ENCODE results near the gene IFITM10. TPM values are rescaled to one million over a fixed set of nuclear protein-coding genes. Genes with fewer than 3 reads are reported as not detected.
A peak's percentile ranks its signal among the peaks of the same experiment; 100 is the strongest.
"Not testable (repeated sequence)": the region's sequence is repeated elsewhere in the genome, so short reads cannot be mapped to it uniquely, and the experiment has no call there.

Gene IFITM10
- total RNA-seq, 2 experiments from 2014 or later: 0.21 TPM; not detected in 1

DNA sequence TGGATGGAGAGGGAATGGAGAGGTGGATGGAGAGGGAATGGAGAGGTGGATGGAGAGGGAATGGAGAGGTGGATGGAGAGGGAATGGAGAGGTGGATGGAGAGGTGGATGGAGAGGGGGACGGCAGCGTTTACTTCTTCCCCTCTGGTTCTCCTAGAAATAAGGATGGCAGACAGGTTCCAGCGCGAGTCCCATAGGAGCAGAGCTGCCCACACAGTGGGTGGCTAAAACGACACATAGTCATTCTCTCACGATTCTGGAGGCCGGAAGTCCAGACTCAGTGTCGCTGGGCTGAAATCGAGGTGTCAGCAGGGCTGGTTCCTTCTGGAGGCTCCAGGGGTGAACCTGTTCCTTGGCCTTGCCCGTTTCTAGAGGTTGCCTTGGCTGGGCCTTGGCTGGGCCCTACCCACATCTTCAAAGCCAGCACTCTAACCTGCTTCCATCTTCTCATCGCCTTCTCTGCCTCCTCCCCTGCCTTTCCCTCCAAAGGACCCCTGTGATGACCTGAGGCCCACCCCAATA is 26.0 kb upstream of the IFITM10 start:
- Mint-ChIP-seq H3K4me1 (peaks cover 17% of the 10 kb centered on the region), H3K27me3 (no peaks in the 10 kb centered on the region), H3K27ac (no peak overlapping the region), H3K4me3 (no peak overlapping the region), H3K9me3 (ENCODE audit: low read depth) (no peaks in the 10 kb centered on the region), H3K36me3 (ENCODE audit: low read depth) (no peaks in the 10 kb centered on the region)
- intact Hi-C loops (cut with DNase I, micrococcal nuclease): no loop called here
- ChIA-PET CTCF (no interaction called here), POLR2A (no interaction called here)
- DNase-seq (no peak), ATAC-seq (no peak)

DNA sequence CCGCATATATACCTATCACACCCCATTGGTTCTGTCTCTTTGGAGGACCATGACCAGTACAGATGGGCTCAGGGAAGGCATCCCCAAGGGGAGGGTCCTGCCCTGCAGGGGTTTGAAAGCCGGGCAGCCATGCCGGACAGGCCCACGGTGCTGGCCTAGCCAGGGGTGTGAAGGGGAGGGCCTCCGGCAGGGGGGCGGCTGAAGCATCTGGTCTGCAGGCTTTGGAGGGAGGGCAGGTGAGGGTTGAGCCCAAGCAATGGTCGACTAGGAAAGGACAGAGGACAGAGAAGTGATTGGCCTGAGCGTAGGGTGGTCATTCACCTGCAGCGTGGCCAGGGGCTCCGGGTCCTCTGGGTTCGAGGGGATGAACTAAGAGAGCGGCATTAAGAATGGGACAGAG is 24.5 kb upstream of the IFITM10 start:
- ATAC-seq (no peak), DNase-seq (no peak)
- ChIA-PET CTCF (no interaction called here), POLR2A (no interaction called here)
- H3K9me3 Mint-ChIP-seq (ENCODE audit: low read depth): no peaks in the 10 kb centered on the region
- H3K27me3 Mint-ChIP-seq: no peaks in the 10 kb centered on the region
- intact Hi-C loops (cut with DNase I, micrococcal nuclease): no loop called here
- H3K4me3 Mint-ChIP-seq: no peak overlapping the region
- H3K4me1 Mint-ChIP-seq: peaks cover 17% of the 10 kb centered on the region
- no peaks in the 10 kb centered on the region for H3K36me3 Mint-ChIP-seq (ENCODE audit: low read depth)
- H3K27ac Mint-ChIP-seq: no peak overlapping the region

DNA sequence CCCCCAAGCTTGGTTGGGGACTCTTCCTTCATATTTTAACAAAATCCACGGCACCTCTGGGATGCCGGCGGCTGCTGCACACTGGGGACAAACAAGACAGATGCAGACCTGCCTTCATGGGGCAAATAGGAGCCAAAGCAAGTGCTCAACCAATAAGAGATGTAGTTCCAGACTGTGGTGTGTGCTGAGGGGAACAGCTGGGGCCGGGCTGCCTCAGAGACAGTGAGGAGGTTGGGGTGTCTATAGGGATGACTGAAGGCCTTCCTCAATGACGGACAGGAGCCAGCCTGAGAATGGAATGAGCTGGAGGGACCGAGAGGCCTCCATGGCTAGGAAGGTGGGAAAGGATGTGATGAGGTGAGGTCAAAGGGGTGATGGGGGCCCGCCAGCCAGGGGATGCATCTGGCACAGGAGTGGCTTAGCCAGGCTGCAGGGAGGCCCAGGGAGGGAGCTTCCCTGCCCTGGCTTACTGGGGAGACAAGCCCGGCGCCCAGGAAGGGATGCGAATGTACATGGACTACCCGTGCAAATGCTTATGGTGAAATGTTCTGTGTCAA is 23.7 kb upstream of the IFITM10 start:
- no peak overlapping the region for H3K4me3 Mint-ChIP-seq
- no peak overlapping the region for H3K27ac Mint-ChIP-seq
- H3K27me3 Mint-ChIP-seq: no peaks in the 10 kb centered on the region
- H3K4me1 Mint-ChIP-seq: peaks cover 17% of the 10 kb centered on the region
- no peaks in the 10 kb centered on the region for H3K9me3 Mint-ChIP-seq (ENCODE audit: low read depth)
- intact Hi-C loops (cut with DNase I, micrococcal nuclease): no loop called here
- POLR2A ChIA-PET: interaction anchor here (0.6 kb wide), 1 partner anchor 317 kb away, joined by 3 read pairs; no protein-coding TSS in a partner anchor
- no peak for DNase-seq
- no peaks in the 10 kb centered on the region for H3K36me3 Mint-ChIP-seq (ENCODE audit: low read depth)
- CTCF ChIA-PET: interaction anchor here (0.8 to 1.2 kb wide), 2 partner anchors 18 to 74 kb away, joined by 3 read pairs; no protein-coding TSS in a partner anchor
- ATAC-seq: no peak

DNA sequence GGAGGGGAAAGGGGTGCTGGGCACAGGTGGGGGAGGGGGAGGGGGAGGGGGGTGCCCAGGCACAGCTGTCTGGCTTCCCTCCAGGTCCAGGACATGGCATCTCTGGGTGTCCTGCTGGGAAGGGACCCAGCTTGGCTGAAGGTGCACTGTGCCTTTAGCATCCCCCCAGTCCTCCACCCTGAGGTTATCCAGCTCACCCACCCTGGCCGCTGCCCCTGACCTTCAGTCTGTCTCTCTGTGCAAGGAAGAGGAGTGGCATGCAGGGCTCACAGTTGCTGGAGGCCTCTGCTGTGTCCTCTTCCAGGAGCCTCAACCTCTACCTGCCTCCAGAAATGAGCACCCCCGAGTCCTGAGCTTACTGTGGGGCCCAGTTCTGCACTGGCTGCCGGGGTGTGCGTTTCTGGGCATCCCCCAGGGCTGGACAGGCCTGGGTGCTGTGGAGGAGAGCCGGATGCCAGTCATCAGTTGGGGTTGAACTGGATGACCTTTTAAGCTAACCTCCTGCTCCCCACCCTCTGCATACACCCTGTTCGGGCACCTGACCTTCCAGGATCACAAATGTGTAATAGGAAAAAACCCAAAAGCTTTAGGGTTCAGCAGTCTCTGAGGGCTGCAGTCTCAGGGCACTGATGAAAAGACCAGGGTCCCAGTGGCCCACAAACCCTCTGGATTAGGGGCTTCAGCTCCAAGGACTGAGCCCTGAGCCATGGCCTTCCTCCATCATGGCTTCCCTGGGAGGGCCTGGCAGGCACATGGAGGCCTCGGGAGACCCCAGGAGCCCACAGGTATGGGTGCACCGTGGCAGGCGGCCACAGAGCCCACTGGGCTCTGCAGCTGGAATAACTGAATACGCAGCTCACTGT is 23.0 kb upstream of the IFITM10 start:
- Mint-ChIP-seq H3K4me3 (no peak overlapping the region), H3K4me1 (peaks cover 18% of the 10 kb centered on the region), H3K9me3 (ENCODE audit: low read depth) (no peaks in the 10 kb centered on the region), H3K27me3 (no peaks in the 10 kb centered on the region), H3K36me3 (ENCODE audit: low read depth) (no peaks in the 10 kb centered on the region), H3K27ac (no peak overlapping the region)
- no peak for DNase-seq
- ATAC-seq: no peak
- POLR2A ChIA-PET: interaction anchor here (0.6 kb wide), 1 partner anchor 316 kb away, joined by 3 read pairs; no protein-coding TSS in a partner anchor
- CTCF ChIA-PET: interaction anchor here (0.5 to 1.2 kb wide), 5 partner anchors 19 to 715 kb away, joined by 3 read pairs; no protein-coding TSS in a partner anchor
- intact Hi-C loops (cut with DNase I, micrococcal nuclease): no loop called here

DNA sequence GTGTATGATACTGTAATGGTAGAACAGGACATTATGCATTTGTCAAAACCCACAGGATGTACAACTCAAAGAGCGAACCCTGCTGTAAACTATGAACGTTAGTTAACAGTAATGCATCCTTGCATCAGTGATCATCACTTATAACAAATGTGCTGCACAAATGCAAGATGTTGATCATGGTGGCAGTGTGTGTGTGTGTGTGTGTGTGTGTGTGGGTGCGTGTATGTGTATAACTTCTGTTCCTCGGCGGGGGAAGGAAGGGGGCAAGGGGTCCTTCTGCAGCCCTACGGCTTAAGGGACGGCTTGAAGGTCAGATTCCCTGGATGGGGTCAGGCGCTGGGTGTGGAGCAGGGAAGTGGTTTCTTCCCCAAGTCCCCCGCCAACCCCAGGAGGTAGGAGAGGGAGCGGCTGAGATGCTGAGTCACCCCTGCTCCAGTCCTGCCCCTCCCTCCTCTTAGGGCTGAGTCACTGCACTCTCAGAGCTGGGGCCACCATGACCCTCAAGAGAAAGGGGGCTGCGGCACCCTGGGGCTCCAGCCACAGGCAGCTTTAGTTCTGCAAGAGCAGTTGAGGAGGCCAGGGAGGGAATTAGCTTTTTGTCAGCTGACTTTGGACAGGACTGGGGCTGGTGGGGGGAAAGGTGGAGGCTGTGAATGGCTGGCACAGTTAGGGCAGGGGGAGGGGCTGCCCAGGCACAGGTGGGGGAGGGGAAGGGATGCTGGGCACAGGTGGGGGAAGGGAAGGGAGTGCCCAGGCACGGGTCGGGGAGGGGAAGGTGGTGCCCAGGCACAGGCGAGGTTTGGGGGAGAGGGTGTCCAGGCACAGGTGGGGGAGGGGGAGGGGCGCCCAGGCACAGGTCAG is 22.1 kb upstream of the IFITM10 start:
- DNase-seq (peak; percentile 77), ATAC-seq (peak; percentile 96)
- no peaks in the 10 kb centered on the region for H3K27me3 Mint-ChIP-seq
- ChIA-PET CTCF (interaction anchor here (0.5 to 0.7 kb wide), 2 partner anchors 149 to 714 kb away, joined by 3 read pairs; no protein-coding TSS in a partner anchor), POLR2A (no interaction called here)
- no peaks in the 10 kb centered on the region for H3K36me3 Mint-ChIP-seq (ENCODE audit: low read depth)
- H3K9me3 Mint-ChIP-seq (ENCODE audit: low read depth): no peaks in the 10 kb centered on the region
- H3K4me1 Mint-ChIP-seq: peaks cover 20% of the 10 kb centered on the region
- peak overlapping the region; percentile 62 for H3K27ac Mint-ChIP-seq
- H3K4me3 Mint-ChIP-seq: no peak overlapping the region
- intact Hi-C loops (cut with DNase I, micrococcal nuclease): loop anchor here in 1 of 2 experiments (1.0 kb wide), 1 partner anchor 8 kb away; no protein-coding TSS in a partner anchor

DNA sequence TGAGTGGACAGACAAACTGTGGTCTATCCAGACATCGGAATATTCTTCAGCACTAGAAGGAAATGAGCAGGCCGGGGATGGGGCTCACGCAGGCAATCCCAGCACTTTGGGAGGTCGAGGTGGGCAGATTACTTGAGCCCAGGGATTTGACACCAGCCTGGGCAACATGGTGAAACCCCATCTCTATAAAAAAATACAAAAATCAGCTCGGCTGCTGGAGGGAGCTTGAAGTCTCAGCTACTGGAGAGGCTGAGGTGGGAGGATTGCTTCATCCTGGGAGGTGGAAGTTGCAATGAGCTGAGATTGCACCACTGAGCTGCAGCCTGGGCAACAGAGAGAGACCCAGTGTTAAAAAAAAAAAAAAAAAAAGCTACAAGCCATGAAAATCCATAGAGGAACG is 21.3 kb upstream of the IFITM10 start:
- Mint-ChIP-seq H3K27me3 (no peaks in the 10 kb centered on the region), H3K4me1 (peaks cover 20% of the 10 kb centered on the region), H3K9me3 (ENCODE audit: low read depth) (no peaks in the 10 kb centered on the region), H3K36me3 (ENCODE audit: low read depth) (no peaks in the 10 kb centered on the region), H3K27ac (no peak overlapping the region), H3K4me3 (no peak overlapping the region)
- ChIA-PET CTCF (no interaction called here), POLR2A (no interaction called here)
- intact Hi-C loops (cut with DNase I, micrococcal nuclease): loop anchor here in 1 of 2 experiments (1.0 kb wide), 1 partner anchor 7 kb away; no protein-coding TSS in a partner anchor
- DNase-seq (no peak), ATAC-seq (no peak)

DNA sequence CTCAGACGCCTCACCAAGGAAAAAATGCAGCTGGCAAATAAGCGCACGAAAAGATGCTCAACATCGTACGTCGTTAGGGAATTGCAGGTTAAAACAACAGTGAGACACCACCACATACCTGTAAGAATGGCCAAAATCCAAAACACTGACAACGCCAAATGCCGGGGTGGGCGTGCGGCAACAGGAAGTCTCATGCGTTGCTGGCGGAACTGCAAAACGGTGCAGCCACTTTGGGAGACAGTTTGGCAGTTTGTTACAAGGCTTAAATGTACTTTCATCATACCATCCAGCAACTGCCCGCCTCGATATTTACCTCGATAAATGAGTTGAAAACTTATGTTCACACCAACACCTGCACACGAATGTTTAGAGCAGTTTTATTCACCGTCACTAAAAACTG is 20.9 kb upstream of the IFITM10 start:
- CTCF ChIA-PET: no interaction called here

DNA sequence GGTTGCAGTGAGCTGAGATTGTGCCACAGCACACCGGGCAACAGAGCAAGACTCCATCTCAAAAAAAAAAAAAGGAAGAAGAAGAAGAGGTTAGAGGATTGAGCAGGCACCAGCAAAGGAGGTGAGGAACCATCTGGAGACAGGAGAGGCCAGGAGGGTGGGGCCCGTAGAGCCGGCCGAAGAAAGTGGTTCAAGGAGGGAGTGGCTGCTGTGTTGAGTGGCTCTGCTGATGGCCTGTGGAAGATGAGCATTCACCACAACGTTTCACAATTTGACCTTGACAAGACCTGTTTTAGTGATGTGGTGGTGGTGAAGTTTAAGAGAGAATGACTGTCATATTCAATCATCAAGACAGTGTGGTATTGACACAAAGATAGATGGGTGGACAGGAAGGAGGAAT is 20.1 kb upstream of the IFITM10 start:
- no peaks in the 10 kb centered on the region for H3K9me3 Mint-ChIP-seq (ENCODE audit: low read depth)
- no peak for ATAC-seq
- H3K27ac Mint-ChIP-seq: no peak overlapping the region
- DNase-seq: no peak
- ChIA-PET POLR2A (no interaction called here), CTCF (no interaction called here)
- H3K36me3 Mint-ChIP-seq (ENCODE audit: low read depth): no peaks in the 10 kb centered on the region
- H3K4me3 Mint-ChIP-seq: no peak overlapping the region
- H3K4me1 Mint-ChIP-seq: peaks cover 20% of the 10 kb centered on the region
- no peaks in the 10 kb centered on the region for H3K27me3 Mint-ChIP-seq
- intact Hi-C loops (cut with DNase I, micrococcal nuclease): no loop called here

More for the DNA sequence above, 20.9 kb upstream of the IFITM10 start:
- peaks cover 20% of the 10 kb centered on the region for H3K4me1 Mint-ChIP-seq
- H3K27ac Mint-ChIP-seq: no peak overlapping the region
- POLR2A ChIA-PET: no interaction called here
- H3K36me3 Mint-ChIP-seq (ENCODE audit: low read depth): no peaks in the 10 kb centered on the region
- H3K27me3 Mint-ChIP-seq: no peaks in the 10 kb centered on the region
- DNase-seq (no peak), ATAC-seq (no peak)
- no peak overlapping the region for H3K4me3 Mint-ChIP-seq
- H3K9me3 Mint-ChIP-seq (ENCODE audit: low read depth): no peaks in the 10 kb centered on the region
- intact Hi-C loops (cut with DNase I, micrococcal nuclease): no loop called here

DNA sequence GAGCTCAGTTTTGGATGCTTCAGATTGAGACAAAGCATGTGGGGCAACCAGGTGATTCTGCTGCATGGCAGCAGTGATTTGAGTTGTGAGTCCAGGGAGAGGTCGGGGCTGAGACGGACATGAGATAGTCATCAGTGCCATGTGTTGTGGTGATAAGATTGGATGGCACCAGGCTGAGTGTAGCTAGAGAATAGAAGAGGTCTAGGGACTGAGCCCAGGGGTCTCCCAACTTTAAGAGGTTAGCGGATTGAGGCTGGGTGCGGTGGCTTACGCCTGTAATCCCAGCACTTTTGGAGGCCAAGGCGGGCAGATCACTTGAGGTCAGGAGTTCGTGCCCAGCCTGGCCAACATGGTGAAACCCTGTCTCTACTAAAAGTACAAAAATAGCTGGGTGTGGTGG is 19.7 kb upstream of the IFITM10 start:
- H3K4me3 Mint-ChIP-seq: no peak overlapping the region
- ATAC-seq (no peak), DNase-seq (no peak)
- ChIA-PET CTCF (no interaction called here), POLR2A (no interaction called here)
- H3K9me3 Mint-ChIP-seq (ENCODE audit: low read depth): no peaks in the 10 kb centered on the region
- H3K36me3 Mint-ChIP-seq (ENCODE audit: low read depth): no peaks in the 10 kb centered on the region
- no peaks in the 10 kb centered on the region for H3K27me3 Mint-ChIP-seq
- H3K4me1 Mint-ChIP-seq: peaks cover 20% of the 10 kb centered on the region
- intact Hi-C loops (cut with DNase I, micrococcal nuclease): no loop called here
- H3K27ac Mint-ChIP-seq: no peak overlapping the region

DNA sequence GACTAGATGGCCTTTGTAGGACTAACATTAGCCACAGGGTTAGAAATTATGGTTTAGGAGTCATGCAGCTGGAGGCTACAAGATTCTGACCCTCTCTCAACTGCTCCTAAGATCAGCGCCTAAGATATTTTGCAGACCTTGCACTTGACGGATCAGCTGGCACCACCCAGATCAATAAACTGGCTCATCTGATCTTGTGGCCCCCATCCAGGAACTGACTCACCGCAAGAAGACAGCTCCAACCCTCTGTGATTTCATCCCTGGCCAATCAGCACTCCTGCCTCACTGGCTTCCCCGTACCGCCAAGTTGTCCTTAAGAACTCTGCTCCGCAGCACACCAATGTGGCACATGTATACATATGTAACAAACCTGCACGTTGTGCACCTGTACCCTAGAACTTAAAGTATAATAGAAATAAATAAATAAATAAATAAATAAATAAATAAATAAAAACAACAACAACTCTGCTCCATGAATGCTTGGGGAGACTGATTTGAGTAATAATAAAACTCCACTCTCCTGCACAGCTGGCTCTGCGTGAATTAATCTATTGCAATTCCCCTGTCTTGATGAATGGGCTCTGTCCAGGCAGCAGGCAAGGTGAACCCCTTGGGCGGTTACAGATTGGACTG is 19.0 kb upstream of the IFITM10 start:
- POLR2A ChIA-PET; ATAC-seq; H3K27me3 Mint-ChIP-seq; H3K9me3 Mint-ChIP-seq (ENCODE audit: low read depth); H3K4me3 Mint-ChIP-seq; H3K27ac Mint-ChIP-seq; CTCF ChIA-PET; H3K36me3 Mint-ChIP-seq (ENCODE audit: low read depth): not testable (repeated sequence)
- peaks cover 20% of the 10 kb centered on the region for H3K4me1 Mint-ChIP-seq
- DNase-seq: peak; percentile 10
- intact Hi-C loops (cut with DNase I, micrococcal nuclease): loop anchor here in 1 of 2 experiments (10.0 kb wide), 1 partner anchor 925 kb away; the partner anchor contains the start of genes POLR2L and TSPAN4

DNA sequence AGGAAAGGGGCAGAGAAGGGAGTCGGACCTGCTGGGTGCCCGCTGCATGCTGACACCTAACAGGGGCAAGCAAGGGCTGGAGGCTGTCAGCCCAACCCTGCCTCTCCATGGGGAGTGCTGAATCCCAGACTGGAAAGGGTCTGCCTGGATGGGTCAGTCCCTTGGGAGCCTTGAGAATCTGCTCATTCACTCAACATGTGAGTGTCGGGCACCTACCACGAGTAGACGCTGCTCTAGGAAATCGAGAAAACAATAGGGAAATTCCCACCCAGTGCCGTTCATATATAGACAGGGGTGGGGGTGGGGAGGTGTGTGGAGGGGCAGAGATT is 17.7 kb upstream of the IFITM10 start:
- ChIA-PET POLR2A (no interaction called here), CTCF (no interaction called here)
- peak; percentile 8 for DNase-seq
- intact Hi-C loops (cut with DNase I, micrococcal nuclease): loop anchor here in 1 of 2 experiments (10.0 kb wide), 1 partner anchor 923 kb away; the partner anchor contains the start of genes POLR2L and TSPAN4
- Mint-ChIP-seq H3K9me3 (ENCODE audit: low read depth) (no peaks in the 10 kb centered on the region), H3K27me3 (no peaks in the 10 kb centered on the region), H3K36me3 (ENCODE audit: low read depth) (no peaks in the 10 kb centered on the region), H3K27ac (no peak overlapping the region), H3K4me3 (no peak overlapping the region), H3K4me1 (peaks cover 17% of the 10 kb centered on the region)
- ATAC-seq: no peak

Measured in activated CD4-positive, alpha-beta T cell treated with anti-CD3 and anti-CD28 coated beads for 36 hours (primary cell).